ENCODE measurements around the gene ARL4C. TPM values are rescaled to one million over a fixed set of nuclear protein-coding genes. Genes with fewer than 3 reads are reported as not detected.
A peak's percentile ranks its signal among the peaks of the same experiment; 100 is the strongest.

The ARL4C gene
- total and polyA plus RNA-seq, 8 donors: 15.8 to 28.5 (median 24.2) TPM

DNA sequence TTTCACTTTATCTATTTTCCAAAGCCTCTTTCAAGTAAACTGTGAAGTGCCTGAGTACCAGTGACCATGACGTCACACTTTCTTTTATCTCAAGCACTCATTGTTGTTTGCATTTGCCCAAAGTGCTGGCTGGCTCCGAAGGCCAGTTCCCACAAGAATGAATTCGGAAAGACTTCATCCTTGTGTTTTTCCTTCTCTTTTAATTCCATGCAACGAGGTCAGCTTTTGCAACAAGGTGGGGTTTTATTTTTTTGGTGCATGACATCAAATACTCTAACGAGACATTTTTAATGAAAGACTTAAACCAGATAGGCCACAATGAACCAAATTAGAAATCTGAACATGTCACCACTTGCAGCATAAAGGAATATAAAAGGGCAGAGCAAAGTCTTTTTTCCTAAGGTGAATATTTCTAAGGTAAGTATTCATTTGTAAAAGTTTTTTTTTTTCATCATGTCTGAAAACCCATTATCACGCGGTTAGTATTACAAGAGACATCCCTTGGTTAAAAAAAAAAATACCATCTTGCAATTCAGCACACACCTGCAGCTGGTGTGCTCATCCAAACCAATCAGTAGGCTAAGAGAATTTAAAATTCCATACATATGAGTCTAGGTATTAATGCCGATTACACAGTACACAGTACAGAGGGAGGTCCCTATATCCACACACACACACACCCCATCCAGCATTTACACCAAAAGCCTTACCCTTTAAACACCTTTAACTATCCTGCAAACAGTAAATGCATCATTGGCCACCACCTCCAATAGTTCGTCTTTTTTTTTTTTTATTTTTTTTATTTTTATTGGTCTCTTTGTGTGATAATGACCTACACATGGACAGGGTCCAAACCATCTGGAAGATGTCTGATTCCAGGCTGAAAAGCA lies 2.3 kb downstream of the ARL4C start:
- intact Hi-C loops (cut with DNase I): loop anchor here in 1 of 2 donors (5.0 kb wide), 1 partner anchor 202 kb away; no protein-coding TSS in a partner anchor
- peaks cover 0 to 40% of the 10 kb centered on the region in 2 donors for H3K27me3 ChIP-seq
- peak overlapping the region; percentile 41 to 78 for H3K27ac ChIP-seq
- H3K4me1 ChIP-seq: peaks cover 9 to 32% of the 10 kb centered on the region in 2 donors
- H3K4me3 ChIP-seq: peak overlapping the region; percentile 57 to 63
- ATAC-seq (peak; percentile 29), DNase-seq (peak in 1 of 4 donors; percentile 65)
- H3K9me3 ChIP-seq: no peaks in the 10 kb centered on the region
- TF ChIP-seq, protein P1, sequence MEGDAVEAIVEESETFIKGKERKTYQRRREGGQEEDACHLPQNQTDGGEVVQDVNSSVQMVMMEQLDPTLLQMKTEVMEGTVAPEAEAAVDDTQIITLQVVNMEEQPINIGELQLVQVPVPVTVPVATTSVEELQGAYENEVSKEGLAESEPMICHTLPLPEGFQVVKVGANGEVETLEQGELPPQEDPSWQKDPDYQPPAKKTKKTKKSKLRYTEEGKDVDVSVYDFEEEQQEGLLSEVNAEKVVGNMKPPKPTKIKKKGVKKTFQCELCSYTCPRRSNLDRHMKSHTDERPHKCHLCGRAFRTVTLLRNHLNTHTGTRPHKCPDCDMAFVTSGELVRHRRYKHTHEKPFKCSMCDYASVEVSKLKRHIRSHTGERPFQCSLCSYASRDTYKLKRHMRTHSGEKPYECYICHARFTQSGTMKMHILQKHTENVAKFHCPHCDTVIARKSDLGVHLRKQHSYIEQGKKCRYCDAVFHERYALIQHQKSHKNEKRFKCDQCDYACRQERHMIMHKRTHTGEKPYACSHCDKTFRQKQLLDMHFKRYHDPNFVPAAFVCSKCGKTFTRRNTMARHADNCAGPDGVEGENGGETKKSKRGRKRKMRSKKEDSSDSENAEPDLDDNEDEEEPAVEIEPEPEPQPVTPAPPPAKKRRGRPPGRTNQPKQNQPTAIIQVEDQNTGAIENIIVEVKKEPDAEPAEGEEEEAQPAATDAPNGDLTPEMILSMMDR (IDR thresholded peaks at IDR 0.05): no peak
- no peaks in the 10 kb centered on the region for H3K36me3 ChIP-seq

DNA sequence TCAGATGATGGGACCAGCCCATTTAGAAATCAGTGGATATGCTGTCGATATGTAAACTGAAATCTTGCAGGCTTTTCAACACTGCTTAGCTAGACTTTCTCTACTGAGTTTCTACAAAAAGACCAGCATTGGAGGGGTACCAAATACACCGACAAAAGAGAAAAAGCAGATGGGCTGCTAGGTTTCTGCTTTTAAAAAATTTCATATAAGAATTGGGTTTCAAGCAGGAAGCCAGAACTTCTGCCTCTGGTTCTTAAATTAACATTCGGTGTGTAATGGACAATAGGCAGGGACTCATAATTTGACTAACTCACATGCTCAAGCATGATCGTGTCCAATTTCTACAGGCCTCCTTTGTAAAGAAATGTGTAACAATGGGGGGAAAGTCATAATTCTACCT lies 3.1 kb downstream of the ARL4C start:
- Histone ChIP-seq H3K9me3 (no peaks in the 10 kb centered on the region), H3K27me3 (peaks cover 0 to 40% of the 10 kb centered on the region in 2 donors), H3K27ac (peak overlapping the region in 1 of 2 donors; percentile 41), H3K36me3 (no peaks in the 10 kb centered on the region), H3K4me1 (peaks cover 9 to 32% of the 10 kb centered on the region in 2 donors), H3K4me3 (peak overlapping the region; percentile 1 to 63)
- TF ChIP-seq, protein P1 (IDR thresholded peaks at IDR 0.05): no peak
- no peak for ATAC-seq
- intact Hi-C loops (cut with DNase I): no loop called here
- DNase-seq: no peak

DNA sequence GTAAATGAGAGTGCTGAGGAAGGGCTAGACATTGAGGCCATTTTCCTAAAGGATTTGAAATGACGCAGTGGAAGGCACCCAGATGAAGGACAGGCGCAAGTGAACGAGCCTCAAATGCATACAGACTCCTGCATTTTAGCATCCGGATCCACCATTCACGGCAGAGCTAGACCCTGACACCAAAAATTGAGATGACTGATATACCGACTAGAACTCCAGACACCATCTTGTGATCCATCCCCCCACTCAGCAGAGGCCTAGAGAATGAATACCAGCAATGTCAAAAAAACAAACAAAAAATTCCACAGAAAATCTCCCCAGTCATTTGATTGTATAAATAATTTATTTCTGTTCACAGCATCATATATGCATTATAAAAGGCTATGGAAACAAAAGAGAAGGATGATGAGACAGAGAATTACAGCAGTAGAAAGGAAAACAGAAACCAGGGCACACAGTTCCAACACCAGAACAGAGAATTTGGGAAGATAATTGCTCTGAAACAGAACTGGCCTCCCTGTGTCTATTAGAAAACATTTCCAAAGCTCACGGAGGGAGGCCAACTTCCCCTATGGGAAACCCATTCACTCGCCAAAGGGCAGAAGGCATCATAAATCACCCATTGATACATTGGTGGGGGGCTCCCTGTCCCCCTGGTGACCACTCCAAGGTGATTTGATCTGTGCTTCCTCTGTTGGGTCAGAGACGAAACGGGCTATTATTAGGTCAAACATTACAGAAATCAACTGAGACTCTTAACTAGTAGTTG lies 4.0 kb downstream of the ARL4C start:
- TF ChIP-seq, protein P1 (IDR thresholded peaks at IDR 0.05): no peak

DNA sequence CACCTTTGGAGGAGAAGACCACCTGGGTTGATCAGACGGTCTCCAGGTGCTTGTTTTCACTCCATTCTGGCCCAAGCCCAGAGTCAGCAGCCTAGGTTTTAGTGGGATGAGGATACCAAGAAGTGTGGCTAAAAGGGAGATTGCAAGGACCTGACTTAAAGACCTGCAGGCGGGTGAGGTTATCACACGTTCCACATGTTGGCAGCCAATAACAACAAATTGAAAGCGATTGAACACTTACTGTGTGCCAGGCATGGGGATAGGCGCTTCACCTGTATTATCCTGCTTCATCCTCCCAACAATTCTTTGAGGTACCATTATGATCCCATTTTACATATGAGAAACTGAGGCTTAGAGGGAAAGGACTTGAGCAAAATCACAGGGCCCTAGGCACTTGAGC lies 5.0 kb downstream of the ARL4C start:
- H3K27ac ChIP-seq: no peak overlapping the region

More for the DNA sequence above, 4.0 kb downstream of the ARL4C start:
- DNase-seq: no peak
- Histone ChIP-seq H3K4me3 (peak overlapping the region in 1 of 2 donors; percentile 63), H3K27me3 (peaks cover 0 to 40% of the 10 kb centered on the region in 2 donors), H3K27ac (no peak overlapping the region), H3K36me3 (no peaks in the 10 kb centered on the region), H3K9me3 (no peaks in the 10 kb centered on the region), H3K4me1 (peaks cover 9 to 32% of the 10 kb centered on the region in 2 donors)
- no peak for ATAC-seq
- intact Hi-C loops (cut with DNase I): no loop called here

More for the DNA sequence above, 5.0 kb downstream of the ARL4C start:
- Histone ChIP-seq H3K4me3 (no peak overlapping the region), H3K27me3 (peaks cover 0 to 33% of the 10 kb centered on the region in 2 donors), H3K9me3 (no peaks in the 10 kb centered on the region), H3K36me3 (no peaks in the 10 kb centered on the region), H3K4me1 (peaks cover 9 to 27% of the 10 kb centered on the region in 2 donors)
- no peak for DNase-seq
- TF ChIP-seq, protein P1 (IDR thresholded peaks at IDR 0.05): no peak
- no peak for ATAC-seq
- intact Hi-C loops (cut with DNase I): no loop called here

Data from left lung (tissue), 10 donors.